ENCODE results near the gene TOM1L2.

TOM1L2 gene

GRCh38 chr17:17815062-17815406 lies 157.2 kb downstream of the TOM1L2 start:
- Histone ChIP-seq H2AFZ (ENCODE audit: low read depth, low read length) (no peak overlapping the region), H3K4me3 (ENCODE audit: low read depth in 1 of 2, low read length in 2 of 2) (no peak overlapping the region), H3K4me2 (ENCODE audit: insufficient read depth, low read length) (no peak overlapping the region), H3K9ac (ENCODE audit: low read depth, low read length) (no peak overlapping the region), H3K27ac (ENCODE audit: low read length) (no peak overlapping the region), H4K20me1 (ENCODE audit: insufficient read depth, low read length) (peaks cover 28% of the 10 kb centered on the region), H3K79me2 (ENCODE audit: insufficient read depth, low read length) (no peaks in the 10 kb centered on the region), H3K36me3 (ENCODE audit: insufficient read depth, low read length) (peaks cover 93% of the 10 kb centered on the region), H3K27me3 (ENCODE audit: insufficient read depth, low read length, poor library complexity) (no peaks in the 10 kb centered on the region), H3K4me1 (ENCODE audit: insufficient read depth, low read length) (no peaks in the 10 kb centered on the region), H3K9me3 (ENCODE audit: insufficient read depth, low read length, severe bottlenecking) (no peaks in the 10 kb centered on the region)
- TF ChIP-seq, protein P1, sequence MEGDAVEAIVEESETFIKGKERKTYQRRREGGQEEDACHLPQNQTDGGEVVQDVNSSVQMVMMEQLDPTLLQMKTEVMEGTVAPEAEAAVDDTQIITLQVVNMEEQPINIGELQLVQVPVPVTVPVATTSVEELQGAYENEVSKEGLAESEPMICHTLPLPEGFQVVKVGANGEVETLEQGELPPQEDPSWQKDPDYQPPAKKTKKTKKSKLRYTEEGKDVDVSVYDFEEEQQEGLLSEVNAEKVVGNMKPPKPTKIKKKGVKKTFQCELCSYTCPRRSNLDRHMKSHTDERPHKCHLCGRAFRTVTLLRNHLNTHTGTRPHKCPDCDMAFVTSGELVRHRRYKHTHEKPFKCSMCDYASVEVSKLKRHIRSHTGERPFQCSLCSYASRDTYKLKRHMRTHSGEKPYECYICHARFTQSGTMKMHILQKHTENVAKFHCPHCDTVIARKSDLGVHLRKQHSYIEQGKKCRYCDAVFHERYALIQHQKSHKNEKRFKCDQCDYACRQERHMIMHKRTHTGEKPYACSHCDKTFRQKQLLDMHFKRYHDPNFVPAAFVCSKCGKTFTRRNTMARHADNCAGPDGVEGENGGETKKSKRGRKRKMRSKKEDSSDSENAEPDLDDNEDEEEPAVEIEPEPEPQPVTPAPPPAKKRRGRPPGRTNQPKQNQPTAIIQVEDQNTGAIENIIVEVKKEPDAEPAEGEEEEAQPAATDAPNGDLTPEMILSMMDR (IDR thresholded peaks at IDR 0.05; ENCODE audit: borderline replicate concordance, extremely low read depth, low read length, poor library complexity, severe bottlenecking) = no peak
- no peak for TF ChIP-seq EZH2 (IDR thresholded peaks at IDR 0.05; ENCODE audit: borderline replicate concordance, low read depth, low read length, severe bottlenecking)
- DNase-seq (no peak), ATAC-seq (ENCODE audit: insufficient read depth, low read depth) (no peak)

DNA sequence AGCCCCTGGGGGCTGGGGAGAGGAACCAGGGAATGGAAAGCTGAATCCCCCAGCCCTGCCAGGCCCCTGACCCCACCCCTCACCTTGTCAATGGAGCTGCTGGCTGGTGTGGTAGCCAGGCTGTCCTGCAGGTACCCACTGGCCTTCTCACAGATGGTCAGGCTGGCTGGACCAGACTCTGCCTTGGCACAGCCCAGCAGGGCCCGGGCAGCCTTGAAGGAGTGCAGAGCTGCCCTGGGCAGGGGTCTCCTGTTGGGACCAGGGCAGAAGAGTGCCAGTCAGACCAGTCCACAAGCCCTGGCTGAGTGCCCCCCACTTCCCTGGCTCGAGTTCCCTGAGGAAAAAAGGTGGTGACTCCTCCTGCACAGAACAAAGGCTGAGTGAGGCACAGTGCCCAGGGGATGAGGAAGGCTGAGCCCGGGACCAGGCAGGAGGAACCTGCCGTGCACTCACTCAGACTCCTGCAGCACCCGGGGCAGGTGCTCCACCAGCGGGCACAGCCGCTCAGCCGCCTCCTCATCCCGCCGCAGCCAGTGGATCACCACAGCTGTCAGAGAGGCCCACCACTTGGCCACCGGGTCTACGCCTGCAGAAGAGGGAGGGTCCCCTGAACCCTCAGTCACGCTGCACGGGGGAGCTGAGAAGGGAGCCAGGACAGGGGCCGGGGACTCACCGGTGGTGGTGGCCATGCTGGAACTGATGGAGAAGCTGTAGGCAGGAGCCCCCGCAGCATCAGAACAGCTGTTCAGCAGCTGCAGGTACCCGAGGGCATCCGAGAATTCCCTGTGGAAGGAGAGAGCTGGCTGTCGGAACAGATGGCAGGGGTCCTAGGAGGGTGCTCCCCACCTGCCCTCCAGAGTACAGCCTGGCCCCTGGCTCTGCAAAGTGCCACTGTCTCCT lies 157.8 kb downstream of the TOM1L2 start:
- H3K4me1 ChIP-seq (ENCODE audit: insufficient read depth, low read length) = no peaks in the 10 kb centered on the region
- no peak for DNase-seq
- H3K4me3 ChIP-seq (ENCODE audit: low read depth in 1 of 2, low read length in 2 of 2) = no peak overlapping the region
- no peaks in the 10 kb centered on the region for H3K79me2 ChIP-seq (ENCODE audit: insufficient read depth, low read length)
- H2AFZ ChIP-seq (ENCODE audit: low read depth, low read length) = no peak overlapping the region
- no peaks in the 10 kb centered on the region for H3K27me3 ChIP-seq (ENCODE audit: insufficient read depth, low read length, poor library complexity)
- peaks cover 91% of the 10 kb centered on the region for H3K36me3 ChIP-seq (ENCODE audit: insufficient read depth, low read length)
- H3K9me3 ChIP-seq (ENCODE audit: insufficient read depth, low read length, severe bottlenecking) = no peaks in the 10 kb centered on the region
- peaks cover 26% of the 10 kb centered on the region for H4K20me1 ChIP-seq (ENCODE audit: insufficient read depth, low read length)
- ATAC-seq (ENCODE audit: insufficient read depth, low read depth) = no peak
- H3K4me2 ChIP-seq (ENCODE audit: insufficient read depth, low read length) = no peak overlapping the region
- H3K27ac ChIP-seq (ENCODE audit: low read length) = no peak overlapping the region
- no peak overlapping the region for H3K9ac ChIP-seq (ENCODE audit: low read depth, low read length)
- TF ChIP-seq, protein P1 (IDR thresholded peaks at IDR 0.05; ENCODE audit: borderline replicate concordance, extremely low read depth, low read length, poor library complexity, severe bottlenecking) = no peak
- no peak for TF ChIP-seq EZH2 (IDR thresholded peaks at IDR 0.05; ENCODE audit: borderline replicate concordance, low read depth, low read length, severe bottlenecking)

- H3K4me2 ChIP-seq (ENCODE audit: insufficient read depth, low read length) = no peak overlapping the region
- DNase-seq (no peak), ATAC-seq (ENCODE audit: insufficient read depth, low read depth) (no peak)
- no peak overlapping the region for H3K9ac ChIP-seq (ENCODE audit: low read depth, low read length)
- no peak overlapping the region for H2AFZ ChIP-seq (ENCODE audit: low read depth, low read length)
- no peaks in the 10 kb centered on the region for H3K79me2 ChIP-seq (ENCODE audit: insufficient read depth, low read length)
- H4K20me1 ChIP-seq (ENCODE audit: insufficient read depth, low read length) = peaks cover 22% of the 10 kb centered on the region
- TF ChIP-seq EZH2 (IDR thresholded peaks at IDR 0.05; ENCODE audit: borderline replicate concordance, low read depth, low read length, severe bottlenecking) = no peak
- TF ChIP-seq, protein P1 (IDR thresholded peaks at IDR 0.05; ENCODE audit: borderline replicate concordance, extremely low read depth, low read length, poor library complexity, severe bottlenecking) = no peak
- H3K4me3 ChIP-seq (ENCODE audit: low read depth in 1 of 2, low read length in 2 of 2) = no peak overlapping the region
- H3K27me3 ChIP-seq (ENCODE audit: insufficient read depth, low read length, poor library complexity) = no peaks in the 10 kb centered on the region
- peaks cover 86% of the 10 kb centered on the region for H3K36me3 ChIP-seq (ENCODE audit: insufficient read depth, low read length)
- H3K27ac ChIP-seq (ENCODE audit: low read length) = no peak overlapping the region
- no peaks in the 10 kb centered on the region for H3K4me1 ChIP-seq (ENCODE audit: insufficient read depth, low read length)
- H3K9me3 ChIP-seq (ENCODE audit: insufficient read depth, low read length, severe bottlenecking) = no peaks in the 10 kb centered on the region
Measured at GRCh38 chr17:17813725-17814095, 158.5 kb downstream of the TOM1L2 start.
